Gastrocnemius medialis (tissue), 4 donors: ENCODE results near the gene CDKAL1.

Experiments
- CTCF ChIP-seq, 5 experiments: fragments of 450-650 bp in 3 of 5; fragments of 200-600 bp in 2 of 5; sonication (generic) in 2 of 5; IDR thresholded peaks in 4 of 5; conservative IDR thresholded peaks in 1 of 5; 1 replicate in 4 of 5; 2 replicates in 1 of 5; pipeline ENCODE4 v1.5.1; 2016 to 2019; ENCODE audit warnings: antibody characterized with exemption in 5 of 5, mild to moderate bottlenecking in 3 of 5, moderate library complexity in 3 of 5
- POLR2A ChIP-seq, 2 donors: fragments of 450-650 bp; IDR thresholded peaks; one replicate each; pipeline ENCODE4 v1.6.1; 2017; ENCODE audit warnings: antibody characterized with exemption in 2 of 2, mild to moderate bottlenecking in 2 of 2, moderate library complexity in 2 of 2

DNA sequence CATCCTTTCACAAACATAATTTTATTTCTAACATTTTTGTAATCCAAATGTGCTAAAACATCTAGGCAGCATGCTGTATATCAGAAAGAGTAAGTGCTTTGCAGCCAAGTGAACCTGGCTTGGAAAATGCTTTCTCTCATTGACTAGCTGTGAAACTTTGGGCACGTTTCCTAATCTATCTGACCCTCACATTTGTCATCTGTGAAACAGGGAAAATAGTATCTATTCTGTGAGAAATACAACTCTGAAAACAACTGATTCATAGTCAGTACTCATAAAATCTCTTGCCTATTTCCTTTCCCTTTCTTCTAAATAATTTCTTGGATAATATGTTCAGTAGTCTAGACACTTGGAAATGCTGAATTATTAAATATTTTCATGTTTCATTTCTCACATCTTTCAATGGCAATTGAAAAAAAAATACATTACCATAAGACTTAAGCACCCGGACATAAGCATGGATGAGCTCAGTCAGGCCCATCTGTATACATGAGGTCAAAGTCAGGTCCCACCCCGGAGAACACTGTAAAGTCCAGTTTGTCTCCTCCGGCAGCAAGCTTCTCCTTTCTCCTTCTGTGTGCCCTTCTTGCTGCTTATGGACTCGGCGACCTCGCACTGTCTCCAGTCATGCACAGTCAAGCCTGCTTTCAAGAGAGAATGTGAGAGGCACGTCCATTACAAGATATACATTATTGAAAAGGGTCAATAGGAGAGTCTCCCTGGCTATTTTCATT is 604.2 kb downstream of the CDKAL1 start:
- TF ChIP-seq CTCF (IDR thresholded peaks at IDR 0.05 in 4 of 5, conservative IDR thresholded peaks at IDR 0.05 in 1 of 5) (no peak), POLR2A (IDR thresholded peaks at IDR 0.05) (no peak)
